GM12891 (cell line): ENCODE results near the gene PTPRJ.

ENCODE experiments used
- PAX5 ChIP-seq: IDR thresholded peaks from 2 replicates; pipeline ENCODE4 v1.6.1; 2011; ENCODE audit warnings: low read length, moderate library complexity, mild to moderate bottlenecking; ENCODE audit not compliant: insufficient read depth, severe bottlenecking
- POLR2A ChIP-seq: IDR thresholded peaks from 2 replicates; pipeline ENCODE4 v1.6.1; 2011; ENCODE audit warnings: low read depth, low read length, control low read depth
- POLR2AphosphoS5 ChIP-seq: IDR thresholded peaks from 2 replicates; pipeline ENCODE4 v1.6.1; 2011; ENCODE audit warnings: low read depth, low read length, control low read depth
- SPI1 ChIP-seq: IDR thresholded peaks from 2 replicates; pipeline ENCODE4 v1.6.1; 2011; ENCODE audit warnings: low read depth, low read length, control low read depth
- TAF1 ChIP-seq: IDR thresholded peaks from 2 replicates; pipeline ENCODE4 v1.6.1; 2011; ENCODE audit warnings: low read depth, low read length, control low read depth

DNA sequence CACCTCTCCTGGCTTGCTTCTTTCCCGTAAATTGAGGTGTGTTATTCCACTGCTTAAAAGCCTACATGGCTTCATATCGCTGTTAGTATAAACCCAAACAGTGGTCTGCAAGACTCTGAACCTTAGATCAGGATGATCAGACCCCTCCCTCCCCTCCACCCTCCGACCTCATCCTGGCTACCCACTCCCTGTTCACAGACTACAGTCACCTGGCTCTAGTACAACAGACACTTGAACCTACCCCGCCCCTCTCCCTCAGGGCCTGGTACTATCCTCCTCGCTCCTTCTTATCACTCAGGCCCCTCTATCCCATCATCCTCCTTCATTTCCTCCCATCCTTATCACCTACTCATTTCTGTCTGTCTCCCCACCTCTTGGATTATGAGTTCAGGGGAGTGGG, 20.1 kb downstream of the PTPRJ start:
- no peak for TF ChIP-seq POLR2A
- no peak for TF ChIP-seq PAX5
- no peak for TF ChIP-seq POLR2AphosphoS5
- TF ChIP-seq TAF1, result no peak
- no peak for TF ChIP-seq SPI1
